CD4-positive, alpha-beta T cell treated with Interleukin-17A for 4 hours (primary cell): Measurements from ENCODE around the gene IFNAR2.

ENCODE experiments used
- DNase-seq: peaks from one replicate; pipeline ENCODE4 v3.0.0-alpha.2; 2020; ENCODE audit warnings: mixed read lengths

Gene IFNAR2

GRCh38 chr21:33268737-33269441, 39.2 kb downstream of the IFNAR2 start:
- peak; percentile 71 for DNase-seq

GRCh38 chr21:33270986-33271385, 41.2 kb downstream of the IFNAR2 start:
- DNase-seq = no peak

- DNase-seq = no peak
These were observed 43.3 kb downstream of the IFNAR2 start for GRCh38 chr21:33273044-33273443.

- no peak for DNase-seq
These were observed 49.0 kb downstream of the IFNAR2 start for GRCh38 chr21:33278721-33279120.

- DNase-seq = no peak
These were observed 49.6 kb downstream of the IFNAR2 start for GRCh38 chr21:33279330-33279820.
